HFFc6 (cell line): ENCODE measurements around the gene C14orf39. TPM values are rescaled to one million over a fixed set of nuclear protein-coding genes. Genes with fewer than 3 reads are reported as not detected.
A peak's percentile ranks its signal among the peaks of the same experiment; 100 is the strongest.

Experiments used
- DNase-seq: peaks from one replicate; pipeline ENCODE4 v3.0.0-alpha.2; 2018
- H3K27ac Mint-ChIP-seq: 2 replicates; pipeline ENCODE4 v1.8.0; 2020; ENCODE audit warnings: mild to moderate bottlenecking, mixed read lengths
- H3K27me3 Mint-ChIP-seq: 2 replicates; pipeline ENCODE4 v1.8.0; 2021; ENCODE audit warnings: mild to moderate bottlenecking, moderate library complexity, mixed read lengths; ENCODE audit not compliant: insufficient read depth
- H3K36me3 Mint-ChIP-seq: 2 replicates; pipeline ENCODE4 v1.8.0; 2021; ENCODE audit warnings: low read depth, mixed read lengths
- H3K4me1 Mint-ChIP-seq: 2 replicates; pipeline ENCODE4 v1.8.0; 2020; ENCODE audit warnings: low read depth, mixed read lengths
- H3K4me3 Mint-ChIP-seq: 2 replicates; pipeline ENCODE4 v1.8.0; 2020; ENCODE audit warnings: mild to moderate bottlenecking, moderate library complexity, mixed read lengths
- H3K9me3 Mint-ChIP-seq: 2 replicates; pipeline ENCODE4 v1.8.0; 2020; ENCODE audit warnings: mild to moderate bottlenecking, mixed read lengths
- long read RNA-seq: library from polyadenylated mRNA; unstranded; transcript quantifications from one replicate; pipeline ENCODE4 v2.0.0, GENCODE V29; 2019
- total RNA-seq, 6 experiments: library from RNA; stranded (reverse); fragmentation: NEBNext Ultra II Directional; extraction: Animal tissue kit (Norgen Biotek cat#: 25700); gene quantifications; 2 replicates in 1 of 6; 3 replicates in 5 of 6; pipeline ENCODE4 v1.2.3, GENCODE V29; 2021
- TF ChIP-seq, protein P1 (sequence below): fragments of 200-600 bp; sonication (generic); IDR thresholded peaks from 2 replicates; pipeline ENCODE4 v1.5.0; 2021; ENCODE audit warnings: antibody characterized with exemption, mild to moderate bottlenecking

The C14orf39 gene, protein sequence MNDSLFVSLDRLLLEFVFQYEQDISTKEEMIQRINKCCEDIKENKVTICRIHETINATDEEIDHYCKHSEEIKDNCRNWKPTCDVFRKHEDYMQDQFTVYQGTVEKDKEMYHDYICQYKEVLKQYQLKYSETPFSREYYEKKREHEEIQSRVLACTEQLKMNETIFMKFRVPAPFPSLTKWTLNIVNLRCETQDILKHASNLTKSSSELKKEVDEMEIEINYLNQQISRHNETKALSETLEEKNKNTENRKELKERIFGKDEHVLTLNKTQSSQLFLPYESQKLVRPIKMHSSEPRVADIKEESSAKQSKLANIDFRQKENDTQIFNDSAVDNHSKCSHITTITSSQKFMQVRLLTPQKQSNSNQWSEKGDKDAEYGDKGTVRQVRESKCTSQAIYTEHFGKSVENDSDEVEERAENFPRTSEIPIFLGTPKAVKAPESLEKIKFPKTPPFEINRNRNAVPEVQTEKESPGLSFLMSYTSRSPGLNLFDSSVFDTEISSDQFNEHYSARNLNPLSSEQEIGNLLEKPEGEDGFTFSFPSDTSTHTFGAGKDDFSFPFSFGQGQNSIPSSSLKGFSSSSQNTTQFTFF
- total RNA-seq: not detected
- long read RNA-seq: 0 reads

DNA sequence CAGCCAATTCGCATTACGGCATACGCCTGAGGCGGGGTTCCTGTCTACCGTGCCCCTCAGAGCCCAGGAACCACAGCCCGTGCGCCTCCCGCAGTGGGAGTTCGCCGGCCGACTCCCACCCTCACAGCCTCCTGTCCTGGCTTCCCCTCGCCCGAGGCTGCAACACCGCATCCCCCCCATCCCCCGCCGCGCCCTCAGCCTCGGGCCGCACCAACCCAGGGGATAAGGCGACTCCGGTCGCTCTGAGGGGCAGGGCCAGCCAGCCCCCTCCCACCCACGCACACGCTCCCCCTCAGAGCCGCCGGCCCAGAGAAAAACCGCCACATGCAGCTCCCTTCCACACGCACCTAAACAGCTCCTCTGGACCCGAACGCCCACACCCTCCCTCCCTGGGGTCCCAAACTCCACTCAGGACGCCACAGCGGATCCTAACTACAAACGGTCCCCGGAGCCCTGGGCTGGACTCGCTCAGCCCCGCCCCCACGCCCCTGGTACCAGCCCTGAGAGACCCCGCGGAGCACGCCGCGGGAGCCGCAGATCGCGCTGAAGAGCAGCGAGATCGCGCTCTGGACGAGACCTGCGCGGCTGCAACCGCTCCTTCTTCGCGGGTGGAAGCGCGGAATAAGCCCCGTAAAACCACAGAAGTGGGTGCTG lies at the start of gene C14orf39:
Gene C14orf39, minus strand, starts transcription at position 466 of the 654 bp plus-strand sequence. CDS start 985 bp downstream, outside the sequence.
- TF ChIP-seq, protein P1, sequence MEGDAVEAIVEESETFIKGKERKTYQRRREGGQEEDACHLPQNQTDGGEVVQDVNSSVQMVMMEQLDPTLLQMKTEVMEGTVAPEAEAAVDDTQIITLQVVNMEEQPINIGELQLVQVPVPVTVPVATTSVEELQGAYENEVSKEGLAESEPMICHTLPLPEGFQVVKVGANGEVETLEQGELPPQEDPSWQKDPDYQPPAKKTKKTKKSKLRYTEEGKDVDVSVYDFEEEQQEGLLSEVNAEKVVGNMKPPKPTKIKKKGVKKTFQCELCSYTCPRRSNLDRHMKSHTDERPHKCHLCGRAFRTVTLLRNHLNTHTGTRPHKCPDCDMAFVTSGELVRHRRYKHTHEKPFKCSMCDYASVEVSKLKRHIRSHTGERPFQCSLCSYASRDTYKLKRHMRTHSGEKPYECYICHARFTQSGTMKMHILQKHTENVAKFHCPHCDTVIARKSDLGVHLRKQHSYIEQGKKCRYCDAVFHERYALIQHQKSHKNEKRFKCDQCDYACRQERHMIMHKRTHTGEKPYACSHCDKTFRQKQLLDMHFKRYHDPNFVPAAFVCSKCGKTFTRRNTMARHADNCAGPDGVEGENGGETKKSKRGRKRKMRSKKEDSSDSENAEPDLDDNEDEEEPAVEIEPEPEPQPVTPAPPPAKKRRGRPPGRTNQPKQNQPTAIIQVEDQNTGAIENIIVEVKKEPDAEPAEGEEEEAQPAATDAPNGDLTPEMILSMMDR: no peak
- no peak for DNase-seq
- H3K4me3 Mint-ChIP-seq: no peak within 1 kb of the TSS
- peaks cover 3% of the 10 kb centered on the region; the same call in 1 of the 2 replicates for H3K27me3 Mint-ChIP-seq
- H3K4me1 Mint-ChIP-seq: no peaks in the 10 kb centered on the region
- H3K36me3 Mint-ChIP-seq: no peaks in the 10 kb centered on the region
- H3K9me3 Mint-ChIP-seq: no peaks in the 10 kb centered on the region
- no peak within 1 kb of the TSS for H3K27ac Mint-ChIP-seq

DNA sequence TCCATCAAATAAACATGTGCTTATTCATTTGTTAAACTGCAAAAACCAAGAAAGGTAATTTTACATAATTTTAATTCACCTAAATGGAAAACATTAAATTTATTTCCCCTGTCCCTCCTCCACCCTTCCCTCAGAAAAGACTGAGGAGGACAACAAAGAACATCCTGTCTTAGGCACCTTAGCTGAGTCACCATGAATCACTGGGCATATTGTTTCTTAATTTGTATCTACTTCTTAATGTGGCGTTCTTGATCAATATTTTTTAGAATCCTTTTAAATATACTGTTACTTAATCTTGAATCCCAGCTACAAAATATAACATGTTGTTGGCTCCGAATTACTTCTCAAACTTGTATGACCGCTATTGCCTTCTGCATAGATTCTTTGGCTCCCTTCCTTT lies 46.6 kb upstream of the C14orf39 start:
- Mint-ChIP-seq H3K4me1 (no peaks in the 10 kb centered on the region), H3K27me3 (no peaks in the 10 kb centered on the region; the same call in 1 of the 2 replicates), H3K4me3 (no peak overlapping the region), H3K27ac (no peak overlapping the region), H3K36me3 (no peaks in the 10 kb centered on the region), H3K9me3 (no peaks in the 10 kb centered on the region)
- TF ChIP-seq, protein P1: no peak
- no peak for DNase-seq

DNA sequence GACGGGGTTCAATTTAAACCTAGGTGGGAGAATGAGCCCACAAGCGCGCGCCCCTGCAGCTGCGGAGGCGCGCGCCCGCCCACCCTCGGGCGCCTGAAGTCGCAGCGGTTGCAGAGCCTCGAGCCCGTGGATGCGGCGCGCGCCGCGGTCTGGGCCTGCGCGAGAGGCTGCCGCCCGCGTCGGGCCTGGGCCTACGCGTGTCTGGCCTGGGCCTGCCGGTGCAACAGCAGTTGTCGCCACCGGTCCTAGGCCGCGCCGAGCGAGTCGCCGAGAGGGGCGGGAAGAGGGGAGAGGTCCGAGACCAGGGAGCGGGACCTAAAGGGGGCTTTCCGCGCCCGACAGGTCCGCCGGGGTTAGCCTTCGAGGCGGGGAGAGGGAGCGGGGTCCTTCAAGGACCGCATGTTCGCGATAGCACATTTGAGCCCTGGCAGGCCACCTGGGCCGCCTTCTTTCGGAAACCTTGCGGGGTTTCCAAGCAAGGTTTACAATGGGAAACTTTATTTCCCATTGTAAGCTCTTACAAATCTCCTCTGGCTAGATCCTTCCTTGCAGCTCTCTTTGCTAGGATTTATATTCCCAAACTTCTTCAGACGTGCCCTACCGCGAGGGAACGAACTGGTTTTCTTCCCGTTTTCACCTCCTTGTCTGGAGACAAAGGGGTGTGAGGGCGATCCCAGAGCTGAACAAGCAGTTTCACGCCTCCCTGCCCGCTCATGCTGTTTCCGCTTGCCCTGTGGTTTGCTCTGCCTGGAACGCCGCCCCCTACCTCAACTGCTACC lies 29.8 kb upstream of the C14orf39 start:
- no peak for DNase-seq

DNA sequence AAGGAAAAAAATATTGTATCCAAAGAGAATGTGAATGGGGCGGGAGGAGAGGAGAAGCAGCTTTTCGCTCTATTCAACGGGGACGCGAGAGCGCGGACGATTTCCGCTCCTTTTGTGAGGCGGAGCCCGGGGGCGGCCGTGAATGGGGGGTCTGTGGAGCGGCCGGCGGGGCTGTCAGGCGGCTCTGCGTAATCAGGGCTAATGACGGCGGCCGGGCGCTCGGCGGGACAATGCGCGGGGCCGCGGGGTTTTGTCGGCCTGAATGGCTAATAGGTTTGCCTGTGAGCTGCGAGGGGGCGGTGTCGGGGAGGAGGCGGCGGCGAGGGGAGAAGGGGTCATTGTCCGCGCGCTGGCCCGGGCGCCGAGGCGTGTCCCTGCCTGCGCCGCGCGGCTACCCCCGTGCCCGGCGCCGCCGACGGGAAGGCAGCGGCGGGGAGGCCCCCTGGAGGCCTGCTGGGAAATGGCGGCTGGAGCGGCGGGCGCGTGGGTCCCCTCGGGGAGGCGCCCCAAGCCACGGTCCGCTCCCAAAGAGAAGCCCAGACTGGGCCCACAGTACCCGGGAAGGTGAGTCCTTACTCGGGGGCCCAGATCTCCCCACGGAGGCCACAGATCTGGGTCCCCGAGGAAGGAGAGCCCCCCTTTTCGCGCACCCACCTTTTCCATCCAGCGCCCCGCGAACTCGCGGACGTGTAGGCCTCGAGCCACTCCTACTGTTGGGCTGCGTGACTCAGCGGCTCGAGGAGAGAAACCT lies 29.1 kb upstream of the C14orf39 start:
- H3K27me3 Mint-ChIP-seq: peaks cover 43% of the 10 kb centered on the region
- H3K4me3 Mint-ChIP-seq: peak overlapping the region; percentile 20; the same call in 1 of the 2 replicates
- H3K27ac Mint-ChIP-seq: no peak overlapping the region
- peaks cover 7% of the 10 kb centered on the region; the same call in 1 of the 2 replicates for H3K36me3 Mint-ChIP-seq
- TF ChIP-seq, protein P1: no peak; the same call in 1 of the 2 replicates
- no peak for DNase-seq
- peaks cover 5% of the 10 kb centered on the region; the same call in 1 of the 2 replicates for H3K9me3 Mint-ChIP-seq
- H3K4me1 Mint-ChIP-seq: no peaks in the 10 kb centered on the region

More for the DNA sequence above, 29.8 kb upstream of the C14orf39 start:
- Mint-ChIP-seq H3K27me3 (peaks cover 37% of the 10 kb centered on the region), H3K27ac (no peak overlapping the region), H3K4me3 (no peak overlapping the region), H3K36me3 (peaks cover 7% of the 10 kb centered on the region; the same call in 1 of the 2 replicates), H3K9me3 (peaks cover 5% of the 10 kb centered on the region; the same call in 1 of the 2 replicates), H3K4me1 (no peaks in the 10 kb centered on the region)
- TF ChIP-seq, protein P1: no peak
